HUES64 (cell line): Measurements from ENCODE around the gene HS6ST1.

Source experiments
- H3K27ac ChIP-seq: 2 replicates; pipeline ENCODE4 v1.7.0; 2013; ENCODE audit warnings: low read depth, low read length, inconsistent platforms
- H3K27me3 ChIP-seq: 2 replicates; pipeline ENCODE4 v1.6.1; 2013; ENCODE audit warnings: mild to moderate bottlenecking, low read length; ENCODE audit not compliant: insufficient read depth
- H3K36me3 ChIP-seq: 2 replicates; pipeline ENCODE4 v1.6.1; 2013; ENCODE audit warnings: mild to moderate bottlenecking, low read length; ENCODE audit not compliant: insufficient read depth
- H3K4me1 ChIP-seq: 2 replicates; pipeline ENCODE4 v1.6.1; 2013; ENCODE audit warnings: mild to moderate bottlenecking, low read length, moderate library complexity; ENCODE audit not compliant: insufficient read depth
- H3K4me3 ChIP-seq: 2 replicates; pipeline ENCODE4 v1.5.1; 2013; ENCODE audit warnings: mild to moderate bottlenecking, low read length, moderate library complexity
- H3K9ac ChIP-seq: 2 replicates; pipeline ENCODE4 v1.6.1; 2013; ENCODE audit warnings: mild to moderate bottlenecking, low read depth, low read length
- H3K9me3 ChIP-seq: 2 replicates; pipeline ENCODE4 v1.6.1; 2013; ENCODE audit warnings: low read depth, low read length; ENCODE audit not compliant: insufficient read depth
- WGBS: fragments of 150-250, 120-280 bp; methylation state at CpG from one replicate; pipeline ENCODE4 v1.1.7; 2013; ENCODE audit warnings: missing lambda C conversion rate; 5-methylcytosine and 5-hydroxymethylcytosine counted together

Gene HS6ST1

DNA sequence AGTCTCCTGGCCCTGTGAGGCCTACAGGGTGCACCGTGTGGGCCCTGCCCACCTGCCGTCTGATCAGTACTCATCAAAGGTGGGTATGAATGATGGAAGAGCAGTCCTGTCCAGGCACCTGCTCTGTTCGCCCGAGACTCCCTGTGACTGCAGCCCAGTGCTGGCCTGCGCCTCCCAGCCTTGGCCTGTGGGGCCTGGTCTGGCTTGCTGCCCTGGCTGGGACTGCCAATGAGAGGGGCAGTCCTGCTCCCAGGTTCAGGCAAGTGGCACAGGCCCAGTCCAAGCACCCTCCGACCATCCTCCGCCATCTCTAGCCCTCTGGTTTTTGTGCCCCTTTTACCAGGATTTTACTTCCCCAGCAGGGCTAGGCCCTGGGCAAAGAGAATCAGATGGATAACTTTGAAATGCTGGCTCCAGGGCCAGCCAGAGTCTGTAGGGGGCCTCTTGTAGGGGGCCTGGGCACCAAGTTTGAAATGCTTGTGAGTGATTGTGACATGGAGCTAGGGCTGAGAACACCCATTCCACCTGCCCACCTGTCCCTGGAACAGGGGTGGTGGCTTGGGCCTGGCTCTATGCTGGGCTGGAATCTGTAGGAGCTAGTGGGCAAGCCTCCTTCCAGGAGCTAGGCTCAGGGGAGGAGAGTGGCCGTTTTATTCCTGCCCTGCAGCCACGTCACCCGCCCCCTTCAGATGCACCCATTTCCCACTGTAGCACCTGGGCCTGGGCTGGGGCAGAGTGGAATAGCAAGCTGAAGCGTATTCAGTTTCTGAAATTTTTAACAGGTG, 8.7 kb upstream of the HS6ST1 start:
- Histone ChIP-seq H3K4me3 (no peak overlapping the region), H3K9me3 (peaks cover 14% of the 10 kb centered on the region), H3K9ac (no peak overlapping the region), H3K27ac (no peak overlapping the region), H3K36me3 (no peaks in the 10 kb centered on the region), H3K4me1 (0 out of 2 replicates have a peak, but pooled peaks cover 6% of the 10 kb centered on the region), H3K27me3 (no peaks in the 10 kb centered on the region)
- 95% methylated on average over 11 of the region's 11 CpGs for WGBS

DNA sequence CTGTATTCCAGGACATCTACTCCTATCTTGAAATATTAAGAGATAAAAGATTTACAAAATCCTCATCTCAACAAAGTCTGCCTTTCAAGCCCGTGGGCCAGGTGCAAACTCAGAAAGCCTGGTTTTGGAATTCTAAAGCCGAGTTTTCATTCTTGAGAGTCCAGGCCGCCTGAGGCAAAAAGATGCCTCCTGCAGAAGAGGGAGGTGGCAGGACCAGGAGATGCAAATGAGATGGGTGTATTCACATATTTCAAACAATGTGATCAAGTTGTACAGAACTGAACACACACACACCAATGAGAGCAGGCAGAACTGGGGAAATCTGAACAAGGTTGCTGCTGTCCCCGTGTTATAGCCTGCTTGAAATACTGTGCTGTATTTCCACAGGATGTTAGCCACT, 7.7 kb upstream of the HS6ST1 start:
- 84% methylated on average over 4 of the region's 4 CpGs for WGBS
- no peak overlapping the region for H3K9ac ChIP-seq
- H3K36me3 ChIP-seq: no peaks in the 10 kb centered on the region
- H3K27me3 ChIP-seq: peaks cover 3% of the 10 kb centered on the region
- H3K4me1 ChIP-seq: peaks cover 11% of the 10 kb centered on the region
- no peak overlapping the region for H3K27ac ChIP-seq
- H3K4me3 ChIP-seq: no peak overlapping the region
- H3K9me3 ChIP-seq: peaks cover 4% of the 10 kb centered on the region; the same call in 1 of the 2 replicates

DNA sequence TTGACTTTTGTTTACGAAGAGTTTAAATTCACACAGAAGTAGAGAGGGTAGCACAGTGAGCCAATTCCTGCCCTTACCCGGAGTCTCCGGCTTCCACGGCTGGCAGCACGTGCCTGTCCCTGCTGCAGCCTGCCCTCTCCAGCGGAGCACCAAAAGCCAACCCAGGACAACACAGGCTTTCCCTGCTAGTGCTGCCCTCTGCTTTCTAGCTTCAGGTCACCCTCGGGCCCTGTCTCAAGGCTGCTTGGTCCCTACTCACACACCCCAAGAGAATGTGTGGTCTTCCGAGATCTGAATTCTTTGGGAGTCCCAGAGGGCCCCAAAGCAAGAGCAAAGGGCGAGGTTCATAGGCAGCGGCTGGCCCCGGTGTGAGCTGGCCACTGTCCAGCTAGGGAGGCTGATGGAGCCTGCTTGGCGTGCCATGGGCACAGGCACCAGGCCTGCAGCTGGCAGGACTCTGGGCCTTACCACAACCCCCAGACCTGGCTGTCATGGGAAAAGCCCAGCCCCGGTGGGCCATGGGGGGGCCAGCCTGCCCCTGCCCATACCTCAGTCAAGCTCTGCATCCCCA, 7.0 kb upstream of the HS6ST1 start:
- 93% methylated on average over 13 of the region's 13 CpGs for WGBS
- no peak overlapping the region for H3K4me3 ChIP-seq
- no peak overlapping the region for H3K9ac ChIP-seq
- H3K4me1 ChIP-seq: peaks cover 14% of the 10 kb centered on the region
- H3K36me3 ChIP-seq: no peaks in the 10 kb centered on the region
- H3K27me3 ChIP-seq: peaks cover 10% of the 10 kb centered on the region
- no peak overlapping the region for H3K27ac ChIP-seq
- peaks cover 2% of the 10 kb centered on the region; the same call in 1 of the 2 replicates for H3K9me3 ChIP-seq

DNA sequence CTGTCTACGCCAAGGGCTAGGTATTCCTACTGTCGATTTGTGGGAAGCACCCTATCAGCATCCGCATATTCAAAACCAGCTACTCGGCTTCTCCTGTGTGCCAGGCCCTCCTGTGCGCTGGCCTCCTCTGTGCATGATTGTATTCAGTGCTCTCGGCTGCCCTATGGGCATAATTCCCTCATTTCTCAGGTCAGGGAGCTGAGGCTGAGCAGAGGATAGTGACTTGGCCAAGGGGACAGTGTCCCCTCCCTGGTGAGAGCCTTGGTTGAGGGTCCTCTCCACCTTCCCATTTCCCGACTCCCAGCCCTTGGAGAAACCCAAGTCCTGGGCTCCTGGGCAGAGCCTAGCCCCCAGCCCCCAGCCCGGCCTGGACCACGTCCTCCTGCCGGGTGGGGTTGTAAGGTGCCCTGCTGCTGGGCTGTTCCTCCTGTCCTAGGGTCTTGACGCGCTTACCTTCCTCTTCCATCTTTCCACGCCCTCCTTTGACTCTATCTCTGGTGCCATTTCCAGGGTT, 6.3 kb upstream of the HS6ST1 start:
- Histone ChIP-seq H3K27me3 (peaks cover 17% of the 10 kb centered on the region), H3K4me1 (peaks cover 14% of the 10 kb centered on the region), H3K4me3 (no peak overlapping the region), H3K9me3 (no peaks in the 10 kb centered on the region), H3K27ac (no peak overlapping the region), H3K36me3 (no peaks in the 10 kb centered on the region), H3K9ac (no peak overlapping the region)
- 95% methylated on average over 12 of the region's 13 CpGs for WGBS

DNA sequence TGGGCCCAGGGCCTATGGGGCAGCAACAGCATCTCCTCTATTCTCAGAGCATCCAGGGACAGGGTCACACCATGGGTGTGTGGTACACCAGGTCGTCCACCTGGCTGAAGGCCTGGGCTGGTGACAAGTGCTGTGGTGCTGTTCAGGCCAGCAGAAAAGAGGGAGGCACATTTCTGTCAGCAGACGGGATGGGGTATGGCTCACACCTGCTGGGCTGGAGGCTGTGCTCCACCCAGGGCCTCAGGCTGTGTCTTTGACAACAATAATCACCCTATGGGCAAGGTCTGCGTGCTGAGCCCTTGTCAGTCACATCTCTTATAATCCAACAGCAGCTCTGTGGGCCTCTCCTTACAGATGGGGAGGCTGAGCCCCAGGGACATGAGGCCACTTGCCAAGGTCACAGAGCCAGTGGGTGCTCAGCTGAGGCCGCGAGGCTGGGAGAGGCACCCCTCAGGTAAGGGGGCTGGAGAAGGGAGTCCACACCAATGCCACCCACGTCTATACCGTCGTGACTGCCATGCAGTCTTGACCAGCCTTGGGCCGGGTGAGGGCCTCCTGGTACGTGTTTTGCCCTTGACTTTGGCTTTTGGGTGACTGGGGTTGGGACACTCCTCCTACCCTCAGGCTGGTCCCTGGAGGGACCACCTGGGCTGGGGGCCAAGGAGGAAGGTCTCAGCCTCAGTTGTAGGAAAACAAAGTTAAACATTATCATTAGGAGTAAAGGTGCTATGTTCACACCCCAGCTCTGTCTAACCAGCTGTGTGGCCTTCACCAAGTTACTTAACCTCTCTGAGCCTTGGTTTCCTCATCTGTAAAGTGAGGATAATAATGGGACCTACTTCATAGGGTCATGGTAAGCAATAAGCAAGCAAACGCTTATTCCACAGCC, 5.6 kb upstream of the HS6ST1 start:
- Histone ChIP-seq H3K36me3 (no peaks in the 10 kb centered on the region), H3K27me3 (peaks cover 24% of the 10 kb centered on the region), H3K9ac (no peak overlapping the region), H3K9me3 (no peaks in the 10 kb centered on the region), H3K27ac (no peak overlapping the region), H3K4me1 (peaks cover 14% of the 10 kb centered on the region), H3K4me3 (no peak overlapping the region)
- 89% methylated on average over 11 of the region's 11 CpGs for WGBS

DNA sequence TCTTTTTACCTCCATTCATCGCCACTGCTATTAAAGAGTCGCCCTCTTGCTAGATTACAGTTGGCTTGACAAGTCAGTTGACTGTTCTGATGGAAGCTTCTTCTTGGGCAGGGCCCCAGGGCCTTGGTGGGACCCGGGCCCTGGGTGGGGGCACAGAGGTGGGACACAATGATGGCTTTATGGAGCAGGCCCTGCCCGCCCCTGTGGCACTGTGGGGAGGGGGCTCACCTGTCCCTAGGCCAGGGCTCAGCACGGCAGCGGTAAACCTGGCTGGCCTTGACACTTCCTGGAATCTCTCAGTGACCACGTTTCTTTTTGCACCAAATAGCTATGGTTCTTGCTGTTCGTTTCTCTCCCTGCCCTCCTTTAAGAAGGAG, 4.9 kb upstream of the HS6ST1 start:
- no peaks in the 10 kb centered on the region for H3K9me3 ChIP-seq
- H3K4me1 ChIP-seq: peaks cover 14% of the 10 kb centered on the region
- WGBS: 81% methylated on average over 8 of the region's 8 CpGs
- no peak overlapping the region for H3K4me3 ChIP-seq
- H3K27ac ChIP-seq: no peak overlapping the region
- no peak overlapping the region for H3K9ac ChIP-seq
- H3K27me3 ChIP-seq: peaks cover 28% of the 10 kb centered on the region
- no peaks in the 10 kb centered on the region for H3K36me3 ChIP-seq

DNA sequence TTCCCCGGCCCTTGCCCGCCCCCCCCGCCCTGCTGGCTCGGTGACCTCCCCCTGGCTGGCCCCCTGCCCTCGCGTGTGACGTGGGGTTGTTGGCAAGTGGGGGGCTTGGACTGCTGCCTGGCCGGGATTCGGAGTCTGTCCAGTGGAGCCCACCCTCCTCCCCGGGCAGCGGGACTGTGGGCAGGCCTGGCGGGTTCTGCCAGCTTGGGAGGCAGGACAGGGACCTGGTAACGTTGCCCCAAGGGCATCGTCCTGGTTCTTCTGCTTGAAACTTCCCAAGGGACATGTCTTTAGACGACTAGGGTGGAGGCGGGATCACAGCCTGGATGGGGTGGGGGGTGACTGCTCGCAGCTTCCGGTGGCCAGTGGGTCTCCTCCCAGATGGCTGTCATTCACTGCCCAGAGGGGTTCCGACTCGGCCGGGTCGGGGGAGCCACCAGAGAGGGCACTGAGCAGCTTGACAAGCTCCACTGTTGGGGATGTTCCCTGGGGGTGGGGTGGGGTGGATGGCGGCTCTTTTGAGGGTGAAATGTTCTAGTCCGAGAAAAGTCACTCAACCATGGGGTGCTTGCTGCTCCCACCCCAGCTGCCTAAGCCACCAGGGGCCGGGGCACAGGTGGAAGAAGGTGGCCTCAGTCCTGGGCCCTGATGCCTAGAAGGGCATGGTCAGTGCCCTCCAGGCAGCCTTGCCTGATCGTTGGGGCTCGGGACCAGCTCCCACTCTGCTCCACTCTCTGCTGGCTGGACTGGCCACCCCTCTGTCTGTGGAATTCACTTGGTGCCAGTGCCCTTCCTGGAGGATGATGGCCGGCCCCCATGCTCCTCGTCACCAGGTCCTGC, 4.3 kb upstream of the HS6ST1 start:
- Histone ChIP-seq H3K27me3 (peaks cover 31% of the 10 kb centered on the region), H3K4me1 (peaks cover 14% of the 10 kb centered on the region), H3K27ac (no peak overlapping the region), H3K9me3 (no peaks in the 10 kb centered on the region), H3K36me3 (no peaks in the 10 kb centered on the region), H3K4me3 (peak overlapping the region; percentile 67), H3K9ac (no peak overlapping the region)
- WGBS: 43% methylated on average over 29 of the region's 29 CpGs

DNA sequence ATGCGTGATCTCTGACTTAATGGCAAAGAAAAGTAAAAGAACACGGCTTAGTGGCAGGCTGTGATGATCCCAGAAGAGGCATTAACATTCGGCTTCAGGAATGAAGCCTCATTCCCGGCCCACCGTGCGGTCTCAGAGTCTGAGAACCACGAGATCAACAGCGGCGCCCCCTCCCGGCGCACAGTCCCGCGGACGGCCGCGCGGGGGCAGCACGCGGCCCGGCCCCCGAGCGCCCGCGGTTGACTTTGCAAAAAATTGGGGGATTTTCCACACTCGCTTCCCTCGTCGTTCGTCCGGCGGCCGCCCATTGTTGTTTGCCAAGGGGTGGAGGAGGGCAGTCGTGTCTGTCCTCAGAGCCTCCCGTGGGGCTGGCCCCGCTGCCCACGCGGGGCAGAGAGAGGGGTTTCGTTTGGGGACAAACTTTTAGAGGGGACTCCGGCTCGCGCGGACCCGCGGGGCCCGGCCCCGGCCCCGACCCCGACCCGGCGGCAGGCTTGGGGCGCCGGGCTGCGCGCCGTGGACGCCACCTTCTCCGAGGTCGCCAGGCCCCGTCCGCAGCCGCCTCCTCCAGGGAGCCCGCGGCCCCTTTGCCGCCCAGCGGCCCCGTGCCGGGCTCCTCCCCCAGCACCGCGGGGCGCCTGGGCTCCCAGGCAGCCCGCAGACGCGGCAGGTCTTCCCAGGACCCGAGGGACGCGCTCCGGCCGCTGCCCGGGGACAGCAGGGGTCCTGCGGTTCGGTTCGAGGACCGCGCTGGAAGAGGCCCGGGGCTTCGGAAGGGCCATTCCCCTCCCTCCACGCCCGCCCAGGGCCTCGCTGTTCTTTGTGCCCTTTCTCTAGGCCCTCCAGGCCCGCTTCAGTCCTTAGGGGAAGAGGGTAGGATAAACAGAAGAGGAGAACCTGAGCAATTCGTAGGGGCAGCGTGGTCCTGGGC, 3.4 kb upstream of the HS6ST1 start:
- H3K36me3 ChIP-seq: no peaks in the 10 kb centered on the region
- H3K9me3 ChIP-seq: no peaks in the 10 kb centered on the region
- H3K4me3 ChIP-seq: peak overlapping the region; percentile 67
- peaks cover 36% of the 10 kb centered on the region for H3K27me3 ChIP-seq
- H3K9ac ChIP-seq: peak overlapping the region; percentile 90
- WGBS: 2% methylated on average over 91 of the region's 91 CpGs
- no peak overlapping the region for H3K27ac ChIP-seq
- peaks cover 15% of the 10 kb centered on the region for H3K4me1 ChIP-seq

DNA sequence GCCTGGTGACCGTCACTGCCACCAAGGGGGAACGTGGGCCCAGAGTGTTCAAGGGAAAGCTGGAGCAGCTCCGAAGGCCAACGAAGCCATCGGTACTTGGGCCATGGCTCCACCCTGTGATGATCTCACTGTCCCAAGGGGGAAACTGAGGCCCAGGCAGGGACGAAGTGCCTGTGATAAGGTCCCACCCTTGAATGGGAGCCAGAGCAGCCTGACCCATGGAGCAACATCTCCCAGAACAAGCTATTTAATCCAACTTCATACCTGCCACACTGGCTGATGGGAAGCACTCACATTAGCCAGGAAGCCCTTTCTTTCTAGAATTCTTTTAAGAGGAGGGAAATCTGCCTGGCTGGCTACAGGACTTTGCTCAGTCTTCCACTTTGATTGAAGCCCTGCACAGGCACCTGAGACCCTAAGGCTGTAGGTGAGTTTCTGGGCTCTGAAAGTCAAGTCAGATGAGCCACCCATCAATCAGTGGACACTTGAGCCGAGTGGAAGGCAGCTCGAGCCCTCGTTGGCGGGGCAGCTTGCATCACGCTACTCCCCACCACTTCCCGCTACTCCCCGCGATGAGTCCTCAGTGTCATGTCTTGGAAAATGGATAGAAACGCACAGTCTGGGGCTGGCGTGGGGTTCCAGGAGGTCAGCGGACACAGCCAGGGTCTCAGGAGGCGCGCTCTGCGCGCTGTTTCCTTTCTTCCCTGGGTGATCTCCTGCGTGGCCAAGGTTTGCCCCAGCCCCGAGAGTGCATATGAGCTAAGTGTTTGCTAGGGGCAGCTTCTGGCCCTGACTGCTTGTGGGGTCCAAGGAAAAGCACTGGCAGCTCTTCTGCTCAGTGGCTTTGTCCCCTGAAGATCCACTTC, 2.5 kb upstream of the HS6ST1 start:
- Histone ChIP-seq H3K4me1 (peaks cover 24% of the 10 kb centered on the region), H3K4me3 (peak overlapping the region; percentile 29), H3K27ac (no peak overlapping the region), H3K27me3 (peaks cover 36% of the 10 kb centered on the region), H3K9me3 (no peaks in the 10 kb centered on the region), H3K9ac (no peak overlapping the region), H3K36me3 (no peaks in the 10 kb centered on the region; the same call in none of the 2 replicates)
- WGBS: 69% methylated on average over 23 of the region's 23 CpGs
